GM23338 (cell line): ENCODE measurements around the gene QRFP. TPM values are rescaled to one million over a fixed set of nuclear protein-coding genes. Genes with fewer than 3 reads are reported as not detected.

Experiments
- ATAC-seq: fragments of 200-7000 bp; cut with Tn5 transposase; 3 replicates; pipeline ENCODE4 v1.9.1; 2020
- DNase-seq: peaks from one replicate; pipeline ENCODE4 v3.0.0-alpha.2; 2015; ENCODE audit warnings: low spot score
- H2AFZ ChIP-seq: fragments of 200-600 bp; sonication (generic); 2 replicates; pipeline ENCODE4 v1.8.0; 2016; ENCODE audit warnings: antibody characterized with exemption, mild to moderate bottlenecking, moderate library complexity
- H3F3A ChIP-seq: fragments of 200-600 bp; sonication (generic); replicated peaks from 2 replicates; pipeline ENCODE4 v1.8.0; 2017; ENCODE audit warnings: antibody characterized with exemption, mixed run types, low read depth
- H3K27ac ChIP-seq: fragments of 200-600 bp; sonication (generic); 2 replicates; pipeline ENCODE4 v1.6.1; 2016; ENCODE audit warnings: low read depth
- H3K27me3 ChIP-seq: fragments of 200-600 bp; sonication (generic); 2 replicates; pipeline ENCODE4 v1.8.0; 2016; ENCODE audit warnings: mild to moderate bottlenecking, mixed run types, moderate library complexity; ENCODE audit not compliant: insufficient read depth
- H3K36me3 ChIP-seq: fragments of 200-600 bp; sonication (generic); 2 replicates; pipeline ENCODE4 v1.8.0; 2016; ENCODE audit warnings: mild to moderate bottlenecking; ENCODE audit not compliant: insufficient read depth
- H3K4me1 ChIP-seq: fragments of 200-600 bp; sonication (generic); 2 replicates; pipeline ENCODE4 v1.8.0; 2016; ENCODE audit warnings: mild to moderate bottlenecking, moderate library complexity; ENCODE audit not compliant: insufficient read depth
- H3K4me2 ChIP-seq: fragments of 200-600 bp; sonication (generic); 2 replicates; pipeline ENCODE4 v1.7.1; 2017; ENCODE audit warnings: mixed run types
- H3K4me3 ChIP-seq: fragments of 200-600 bp; sonication (generic); 2 replicates; pipeline ENCODE4 v1.6.1; 2016; ENCODE audit warnings: mixed run types
- H3K79me2 ChIP-seq: fragments of 200-600 bp; sonication (generic); replicated peaks from 2 replicates; pipeline ENCODE4 v1.8.0; 2017; ENCODE audit warnings: mild to moderate bottlenecking; ENCODE audit not compliant: insufficient read depth
- H3K9me2 ChIP-seq: fragments of 200-600 bp; sonication (generic); 2 replicates; pipeline ENCODE4 v1.8.0; 2017; ENCODE audit not compliant: insufficient read depth
- H4K20me1 ChIP-seq: fragments of 200-600 bp; sonication (generic); replicated peaks from 2 replicates; pipeline ENCODE4 v1.8.0; 2017; ENCODE audit warnings: mild to moderate bottlenecking; ENCODE audit not compliant: insufficient read depth
- H3K27ac Mint-ChIP-seq: 2 replicates; pipeline ENCODE4 v1.8.0; 2020; ENCODE audit warnings: inconsistent platforms, mild to moderate bottlenecking, moderate library complexity, mixed read lengths
- H3K27me3 Mint-ChIP-seq: 3 replicates; pipeline ENCODE4 v1.8.0; 2022; ENCODE audit warnings: low read depth, mild to moderate bottlenecking, moderate library complexity, mixed read lengths, inconsistent platforms; ENCODE audit not compliant: insufficient read depth, poor library complexity
- H3K36me3 Mint-ChIP-seq: 3 replicates; pipeline ENCODE4 v1.8.0; 2021; ENCODE audit warnings: low read depth, mild to moderate bottlenecking, inconsistent platforms, moderate library complexity, mixed read lengths
- H3K4me1 Mint-ChIP-seq: 3 replicates; pipeline ENCODE4 v1.8.0; 2020; ENCODE audit warnings: mild to moderate bottlenecking, inconsistent platforms, mixed read lengths
- H3K4me3 Mint-ChIP-seq: 3 replicates; pipeline ENCODE4 v1.8.0; 2021; ENCODE audit warnings: moderate library complexity, mild to moderate bottlenecking, inconsistent platforms, mixed read lengths
- H3K9me3 Mint-ChIP-seq: 3 replicates; pipeline ENCODE4 v1.8.0; 2020; ENCODE audit warnings: moderate library complexity, mild to moderate bottlenecking, inconsistent platforms, mixed read lengths
- CTCF ChIP-seq, 2 experiments: fragments of 200-600 bp in 1 of 2; sonication (generic) in 1 of 2; conservative IDR thresholded peaks; 2 replicates each; pipeline versions ENCODE4 v1.5.1 to v1.6.1; 2016 to 2017; ENCODE audit warnings: antibody characterized with exemption in 2 of 2, low read depth in 2 of 2, mild to moderate bottlenecking in 2 of 2, moderate library complexity in 1 of 2
- ETS1 ChIP-seq: IDR thresholded peaks from 2 replicates; pipeline ENCODE4 v1.6.1; 2016; ENCODE audit warnings: antibody characterized with exemption
- EZH2 ChIP-seq: fragments of 200-600 bp; sonication (generic); IDR thresholded peaks from one replicate; pipeline ENCODE4 v1.8.0; 2017; ENCODE audit warnings: antibody characterized with exemption, mild to moderate bottlenecking, low read depth; ENCODE audit not compliant: unreplicated experiment
- NANOG ChIP-seq: IDR thresholded peaks from 2 replicates; pipeline ENCODE4 v1.6.1; 2016; ENCODE audit warnings: antibody characterized with exemption, borderline replicate concordance
- POLR2AphosphoS5 ChIP-seq: IDR thresholded peaks from 2 replicates; pipeline ENCODE4 v1.6.1; 2016; ENCODE audit warnings: antibody characterized with exemption, low read depth
- STAT1 ChIP-seq: IDR thresholded peaks from one replicate; pipeline ENCODE4 v1.6.1; 2016; ENCODE audit warnings: antibody characterized with exemption; ENCODE audit not compliant: unreplicated experiment
- ZNF114 ChIP-seq: fragments of 250-450 bp; sonication (Bioruptor Pico); IDR thresholded peaks from 2 replicates; pipeline ENCODE4 v1.5.0; 2020; ENCODE audit warnings: mild to moderate bottlenecking, moderate library complexity
- ZNF331 ChIP-seq: fragments of 250-450 bp; sonication (Bioruptor Pico); IDR thresholded peaks from 2 replicates; pipeline ENCODE4 v1.5.0; 2020; ENCODE audit warnings: low read depth, mild to moderate bottlenecking, moderate library complexity
- polyA plus RNA-seq: library from polyadenylated mRNA; unstranded; fragments of >200 nt; fragmentation: Nextera tagmentation; extraction: Ambion mirVana; gene quantifications from 2 replicates; pipeline ENCODE4 v1.2.1, GENCODE V29; 2016
- total RNA-seq: library from RNA; depleted of rRNA; stranded (reverse); fragments of >200 nt; shearing (Covaris generic); gene quantifications from 2 replicates; pipeline ENCODE4 v1.2.3, GENCODE V29; 2014
- TF ChIP-seq, protein P1 (sequence below): IDR thresholded peaks from one replicate; pipeline ENCODE4 v1.6.1; 2018; ENCODE audit warnings: antibody characterized with exemption; ENCODE audit not compliant: unreplicated experiment

Gene QRFP
- total and polyA plus RNA-seq, 2 experiments from 2014 or later, result not detected

DNA sequence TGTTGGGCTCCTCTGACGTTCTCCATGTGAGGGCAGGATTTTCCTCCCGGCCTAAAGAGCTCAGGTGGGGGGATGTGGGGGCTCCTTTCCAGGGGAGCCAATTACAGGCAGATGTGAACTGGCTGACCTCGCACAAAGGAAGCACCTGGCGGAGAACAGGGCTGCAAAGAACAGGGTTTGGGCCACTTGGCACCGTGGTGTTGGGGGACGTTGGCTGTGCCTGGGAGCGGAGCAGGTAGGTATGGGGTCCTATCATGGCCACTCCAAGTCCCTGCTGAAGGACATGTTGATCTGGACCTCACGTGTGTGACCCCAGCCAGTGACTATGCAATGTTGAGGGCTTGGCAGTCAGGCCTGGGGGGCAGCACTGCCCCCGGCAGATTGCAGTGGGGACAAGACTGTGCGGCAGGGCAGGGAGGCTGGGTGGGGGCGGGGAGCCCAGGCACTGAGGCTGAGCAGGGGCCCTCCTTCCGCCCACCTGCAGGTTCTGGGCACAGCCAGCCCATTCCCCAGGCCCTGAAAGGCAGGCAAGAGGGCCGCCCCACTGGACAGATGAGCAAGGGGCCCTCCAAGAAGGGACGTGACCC, 23.0 kb upstream of the QRFP start:
- Histone ChIP-seq H3K36me3 (no peaks in the 10 kb centered on the region), H3K27me3 (no peaks in the 10 kb centered on the region), H3K4me1 (no peaks in the 10 kb centered on the region), H2AFZ (no peak overlapping the region), H4K20me1 (no peaks in the 10 kb centered on the region), H3K4me3 (no peak overlapping the region), H3K27ac (no peak overlapping the region), H3F3A (no peaks in the 10 kb centered on the region), H3K4me2 (no peak overlapping the region), H3K9me2 (no peaks in the 10 kb centered on the region), H3K79me2 (no peaks in the 10 kb centered on the region)
- H3K27me3 Mint-ChIP-seq, result peaks cover 11% of the 10 kb centered on the region
- no peak overlapping the region for H3K4me3 Mint-ChIP-seq
- H3K36me3 Mint-ChIP-seq, result no peaks in the 10 kb centered on the region
- DNase-seq (no peak), ATAC-seq (no peak)
- TF ChIP-seq EZH2 (no peak), ETS1 (no peak), STAT1 (no peak), ZNF114 (CRISPR knock-in tag) (no peak), ZNF331 (CRISPR knock-in tag) (no peak), CTCF (conservative IDR thresholded peaks at IDR 0.05; ENCODE audit: low read depth in 2 of 2) (no peak), POLR2AphosphoS5 (no peak), NANOG (no peak)
- TF ChIP-seq, protein P1, sequence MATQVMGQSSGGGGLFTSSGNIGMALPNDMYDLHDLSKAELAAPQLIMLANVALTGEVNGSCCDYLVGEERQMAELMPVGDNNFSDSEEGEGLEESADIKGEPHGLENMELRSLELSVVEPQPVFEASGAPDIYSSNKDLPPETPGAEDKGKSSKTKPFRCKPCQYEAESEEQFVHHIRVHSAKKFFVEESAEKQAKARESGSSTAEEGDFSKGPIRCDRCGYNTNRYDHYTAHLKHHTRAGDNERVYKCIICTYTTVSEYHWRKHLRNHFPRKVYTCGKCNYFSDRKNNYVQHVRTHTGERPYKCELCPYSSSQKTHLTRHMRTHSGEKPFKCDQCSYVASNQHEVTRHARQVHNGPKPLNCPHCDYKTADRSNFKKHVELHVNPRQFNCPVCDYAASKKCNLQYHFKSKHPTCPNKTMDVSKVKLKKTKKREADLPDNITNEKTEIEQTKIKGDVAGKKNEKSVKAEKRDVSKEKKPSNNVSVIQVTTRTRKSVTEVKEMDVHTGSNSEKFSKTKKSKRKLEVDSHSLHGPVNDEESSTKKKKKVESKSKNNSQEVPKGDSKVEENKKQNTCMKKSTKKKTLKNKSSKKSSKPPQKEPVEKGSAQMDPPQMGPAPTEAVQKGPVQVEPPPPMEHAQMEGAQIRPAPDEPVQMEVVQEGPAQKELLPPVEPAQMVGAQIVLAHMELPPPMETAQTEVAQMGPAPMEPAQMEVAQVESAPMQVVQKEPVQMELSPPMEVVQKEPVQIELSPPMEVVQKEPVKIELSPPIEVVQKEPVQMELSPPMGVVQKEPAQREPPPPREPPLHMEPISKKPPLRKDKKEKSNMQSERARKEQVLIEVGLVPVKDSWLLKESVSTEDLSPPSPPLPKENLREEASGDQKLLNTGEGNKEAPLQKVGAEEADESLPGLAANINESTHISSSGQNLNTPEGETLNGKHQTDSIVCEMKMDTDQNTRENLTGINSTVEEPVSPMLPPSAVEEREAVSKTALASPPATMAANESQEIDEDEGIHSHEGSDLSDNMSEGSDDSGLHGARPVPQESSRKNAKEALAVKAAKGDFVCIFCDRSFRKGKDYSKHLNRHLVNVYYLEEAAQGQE, result no peak
- no peaks in the 10 kb centered on the region for H3K9me3 Mint-ChIP-seq
- peaks cover 11% of the 10 kb centered on the region for H3K4me1 Mint-ChIP-seq
- H3K27ac Mint-ChIP-seq, result no peak overlapping the region
